ENCODE measurements around the gene ABHD12. TPM values are rescaled to one million over a fixed set of nuclear protein-coding genes. Genes with fewer than 3 reads are reported as not detected.

The ABHD12 gene
- total and polyA plus RNA-seq, 2 donors (not counting 1 experiment from before 2014, with no cell fraction given): 9.6 to 28.3 TPM

GRCh38 chr20:25344634-25345033 lies 46.0 kb downstream of the ABHD12 start:
- TF ChIP-seq, protein P1, sequence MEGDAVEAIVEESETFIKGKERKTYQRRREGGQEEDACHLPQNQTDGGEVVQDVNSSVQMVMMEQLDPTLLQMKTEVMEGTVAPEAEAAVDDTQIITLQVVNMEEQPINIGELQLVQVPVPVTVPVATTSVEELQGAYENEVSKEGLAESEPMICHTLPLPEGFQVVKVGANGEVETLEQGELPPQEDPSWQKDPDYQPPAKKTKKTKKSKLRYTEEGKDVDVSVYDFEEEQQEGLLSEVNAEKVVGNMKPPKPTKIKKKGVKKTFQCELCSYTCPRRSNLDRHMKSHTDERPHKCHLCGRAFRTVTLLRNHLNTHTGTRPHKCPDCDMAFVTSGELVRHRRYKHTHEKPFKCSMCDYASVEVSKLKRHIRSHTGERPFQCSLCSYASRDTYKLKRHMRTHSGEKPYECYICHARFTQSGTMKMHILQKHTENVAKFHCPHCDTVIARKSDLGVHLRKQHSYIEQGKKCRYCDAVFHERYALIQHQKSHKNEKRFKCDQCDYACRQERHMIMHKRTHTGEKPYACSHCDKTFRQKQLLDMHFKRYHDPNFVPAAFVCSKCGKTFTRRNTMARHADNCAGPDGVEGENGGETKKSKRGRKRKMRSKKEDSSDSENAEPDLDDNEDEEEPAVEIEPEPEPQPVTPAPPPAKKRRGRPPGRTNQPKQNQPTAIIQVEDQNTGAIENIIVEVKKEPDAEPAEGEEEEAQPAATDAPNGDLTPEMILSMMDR (IDR thresholded peaks at IDR 0.05): no peak
- TF ChIP-seq EZH2 (IDR thresholded peaks at IDR 0.05; ENCODE audit: borderline replicate concordance, insufficient read depth, low read depth, low read length, poor library complexity, severe bottlenecking): no peak
- POLR2A ChIA-PET: no interaction called here
- H2AFZ ChIP-seq (ENCODE audit: insufficient read depth, low read depth, low read length, poor library complexity, severe bottlenecking): no peak overlapping the region
- no peaks in the 10 kb centered on the region for H4K20me1 ChIP-seq (ENCODE audit: control insufficient read depth, insufficient read depth, low read length, poor library complexity, severe bottlenecking)
- intact Hi-C loops (cut with micrococcal nuclease): no loop called here
- no peaks in the 10 kb centered on the region for H3K36me3 ChIP-seq (replicated peaks in 1 of 2; ENCODE audit: control extremely low read depth in 1 of 2, control insufficient read depth in 1 of 2, extremely low read depth in 1 of 2, insufficient read depth in 2 of 2, low read length in 1 of 2)
- no peaks in the 10 kb centered on the region for H3K27me3 ChIP-seq (replicated peaks in 1 of 4; ENCODE audit: control extremely low read depth in 1 of 4, control insufficient read depth in 3 of 4, insufficient read depth in 4 of 4, low read length in 3 of 4)
- H3K4me3 Mint-ChIP-seq: no peak overlapping the region
- no CpG with 5 or more reads among the region's 3 CpGs for WGBS (ENCODE audit: insufficient coverage)
- H3K79me2 ChIP-seq (ENCODE audit: control insufficient read depth, insufficient read depth, low read length): peaks cover 42% of the 10 kb centered on the region
- no peaks in the 10 kb centered on the region for H3K4me1 ChIP-seq (ENCODE audit: control insufficient read depth in 2 of 2, insufficient read depth in 2 of 2, low read length in 2 of 2)
- ATAC-seq (ENCODE audit: low read depth) (no peak), DNase-seq (no peak)
- no peaks in the 10 kb centered on the region for H3K27me3 Mint-ChIP-seq
- H3K9me3 ChIP-seq (ENCODE audit: control extremely low read depth in 1 of 3, control insufficient read depth in 2 of 3, insufficient read depth in 1 of 3, low read length in 2 of 3): no peaks in the 10 kb centered on the region
- H3K4me3 ChIP-seq (ENCODE audit: control extremely low read depth in 1 of 5, extremely low read depth in 1 of 5, insufficient read depth in 1 of 5, low read depth in 2 of 5, low read length in 4 of 5): no peak overlapping the region
- H3K4me2 ChIP-seq (replicated peaks; ENCODE audit: low read depth, low read length, poor library complexity, severe bottlenecking): no peak overlapping the region
- H3K9me3 Mint-ChIP-seq (ENCODE audit: insufficient read depth): no peaks in the 10 kb centered on the region
- H3K27ac ChIP-seq (ENCODE audit: low read length in 2 of 2): no peak overlapping the region
- H3K4me1 Mint-ChIP-seq: peaks cover 18% of the 10 kb centered on the region
- CTCF ChIA-PET: interaction anchor here (1.4 kb wide), 1 partner anchor 54 kb away, joined by 3 read pairs; no protein-coding TSS in a partner anchor
- H3K9ac ChIP-seq (ENCODE audit: low read length): no peak overlapping the region
- H3K27ac Mint-ChIP-seq: no peak overlapping the region

DNA sequence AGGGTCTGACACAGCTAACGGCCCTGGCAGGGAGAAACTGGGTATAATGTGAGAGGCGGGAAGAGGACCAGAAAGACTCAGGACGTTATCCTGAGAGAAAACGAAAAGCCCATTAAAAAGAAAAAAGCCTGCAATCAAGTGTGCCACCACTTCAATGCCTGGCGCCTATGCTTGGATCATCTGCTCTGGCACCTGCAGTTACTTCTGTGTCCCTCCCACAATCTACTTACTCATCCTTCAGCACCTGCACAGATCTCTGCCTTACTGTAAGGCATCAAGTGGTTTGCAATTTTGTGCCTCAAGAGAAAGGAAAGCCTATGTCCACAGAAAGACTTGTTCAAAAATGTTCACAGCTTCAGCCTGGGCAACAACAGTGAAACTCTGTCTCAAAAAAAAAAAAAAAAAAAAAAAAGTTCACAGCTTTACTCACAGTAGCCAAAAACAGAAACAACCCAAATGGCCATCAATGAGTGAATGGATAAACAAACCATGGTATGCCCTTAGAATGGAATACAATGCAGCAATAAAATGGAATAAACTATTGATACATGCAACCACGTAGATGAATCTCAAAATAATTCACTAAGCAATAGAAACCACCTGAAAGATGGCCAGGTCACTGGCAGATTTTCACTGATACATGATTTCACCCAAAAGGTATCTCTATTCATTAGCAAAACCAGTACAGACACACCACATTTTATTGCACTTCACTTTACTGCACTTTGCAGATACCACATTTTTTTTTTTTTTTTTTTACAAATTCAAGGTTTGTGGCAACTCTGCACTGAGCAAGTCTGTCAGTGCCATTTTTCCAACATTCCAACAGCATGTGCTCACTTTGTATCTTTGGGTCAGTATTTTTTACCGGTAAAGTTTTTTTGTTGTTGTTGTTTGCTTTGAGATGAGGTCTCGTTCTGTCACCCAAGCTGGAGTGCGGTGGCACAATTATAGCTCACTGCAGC lies 48.6 kb downstream of the ABHD12 start:
- no peak overlapping the region for H3K27ac Mint-ChIP-seq
- Histone ChIP-seq H3K4me2 (replicated peaks; ENCODE audit: low read depth, low read length, poor library complexity, severe bottlenecking) (no peak overlapping the region), H3K4me1 (ENCODE audit: control insufficient read depth in 2 of 2, insufficient read depth in 2 of 2, low read length in 2 of 2) (no peaks in the 10 kb centered on the region), H3K9me3 (ENCODE audit: control extremely low read depth in 1 of 3, control insufficient read depth in 2 of 3, insufficient read depth in 1 of 3, low read length in 2 of 3) (peaks cover 0 to 2% (median 0%) of the 10 kb centered on the region in 3 donors), H3K4me3 (ENCODE audit: control extremely low read depth in 1 of 5, extremely low read depth in 1 of 5, insufficient read depth in 1 of 5, low read depth in 2 of 5, low read length in 4 of 5) (no peak overlapping the region), H3K9ac (ENCODE audit: low read length) (no peak overlapping the region), H3K79me2 (ENCODE audit: control insufficient read depth, insufficient read depth, low read length) (peaks cover 49% of the 10 kb centered on the region), H3K27ac (ENCODE audit: low read length in 2 of 2) (no peak overlapping the region), H4K20me1 (ENCODE audit: control insufficient read depth, insufficient read depth, low read length, poor library complexity, severe bottlenecking) (no peaks in the 10 kb centered on the region), H2AFZ (ENCODE audit: insufficient read depth, low read depth, low read length, poor library complexity, severe bottlenecking) (no peak overlapping the region), H3K27me3 (replicated peaks in 1 of 4; ENCODE audit: control extremely low read depth in 1 of 4, control insufficient read depth in 3 of 4, insufficient read depth in 4 of 4, low read length in 3 of 4) (no peaks in the 10 kb centered on the region), H3K36me3 (replicated peaks in 1 of 2; ENCODE audit: control extremely low read depth in 1 of 2, control insufficient read depth in 1 of 2, extremely low read depth in 1 of 2, insufficient read depth in 2 of 2, low read length in 1 of 2) (peaks cover 0 to 4% of the 10 kb centered on the region in 2 experiments)
- H3K4me3 Mint-ChIP-seq: no peak overlapping the region
- ChIA-PET POLR2A (interaction anchor here (0.7 kb wide), 1 partner anchor 41 kb away, joined by 6 read pairs; no protein-coding TSS in a partner anchor), CTCF (no interaction called here)
- no peaks in the 10 kb centered on the region for H3K9me3 Mint-ChIP-seq (ENCODE audit: insufficient read depth)
- DNase-seq (no peak), ATAC-seq (ENCODE audit: low read depth) (no peak)
- no peaks in the 10 kb centered on the region for H3K27me3 Mint-ChIP-seq
- no peak for TF ChIP-seq EZH2 (IDR thresholded peaks at IDR 0.05; ENCODE audit: borderline replicate concordance, insufficient read depth, low read depth, low read length, poor library complexity, severe bottlenecking)
- peaks cover 18% of the 10 kb centered on the region for H3K4me1 Mint-ChIP-seq
- WGBS (ENCODE audit: insufficient coverage): 100% methylated on average over 2 of the region's 9 CpGs
- intact Hi-C loops (cut with micrococcal nuclease): no loop called here
